ENCODE results near the gene EFS. TPM values are rescaled to one million over a fixed set of nuclear protein-coding genes. Genes with fewer than 3 reads are reported as not detected.

EFS gene
- polyA plus RNA-seq, 3 donors: not detected

DNA sequence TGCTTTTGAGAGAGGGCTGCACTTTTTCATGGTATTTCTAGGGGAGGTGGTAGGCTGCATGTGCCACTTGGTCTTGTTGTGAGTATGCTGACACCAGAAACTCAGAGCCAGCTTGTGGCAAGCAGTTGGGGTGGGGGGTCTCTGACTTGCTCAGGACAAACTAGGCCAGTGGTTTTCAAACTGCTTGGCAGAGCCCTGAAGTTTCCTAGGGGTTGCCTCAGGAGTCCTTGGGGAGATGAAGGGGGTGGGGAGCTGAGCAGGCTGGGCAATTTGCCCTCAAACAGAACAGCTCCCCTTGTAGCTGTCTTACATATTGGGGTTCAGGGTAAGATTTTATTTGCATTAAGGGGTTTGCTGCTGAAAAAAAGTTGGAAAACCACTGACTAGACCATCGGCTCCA lies 54.4 kb downstream of the EFS start:
- Histone ChIP-seq H3K9me3 (replicated peaks in 1 of 2; ENCODE audit: control insufficient read depth in 1 of 2, insufficient read depth in 1 of 2, low read length in 2 of 2) (no peaks in the 10 kb centered on the region), H3K36me3 (replicated peaks in 1 of 2; ENCODE audit: control insufficient read depth in 1 of 2, insufficient read depth in 2 of 2, low read length in 2 of 2) (peaks cover 24 to 46% of the 10 kb centered on the region in 2 donors), H3K9ac (ENCODE audit: insufficient read depth, low read length, poor library complexity, severe bottlenecking) (no peak overlapping the region), H3K27ac (ENCODE audit: low read depth in 1 of 2, low read length in 2 of 2) (no peak overlapping the region), H3K4me2 (replicated peaks; ENCODE audit: extremely low read depth, low read length, poor library complexity, severe bottlenecking) (no peak overlapping the region), H2AFZ (ENCODE audit: insufficient read depth, low read depth, low read length, poor library complexity, severe bottlenecking) (no peak overlapping the region), H3K27me3 (ENCODE audit: control insufficient read depth in 2 of 2, insufficient read depth in 2 of 2, low read length in 2 of 2) (no peaks in the 10 kb centered on the region), H3K4me3 (replicated peaks in 1 of 3; ENCODE audit: low read depth in 2 of 3, low read length in 3 of 3) (no peak overlapping the region), H3K79me2 (ENCODE audit: insufficient read depth, low read length) (peaks cover 50% of the 10 kb centered on the region), H3K4me1 (ENCODE audit: control insufficient read depth in 1 of 2, insufficient read depth in 2 of 2, low read length in 2 of 2) (peaks cover 22 to 35% of the 10 kb centered on the region in 2 donors), H4K20me1 (ENCODE audit: insufficient read depth, low read length) (no peaks in the 10 kb centered on the region)
- H3K36me3 Mint-ChIP-seq: peaks cover 22 to 36% of the 10 kb centered on the region in 2 donors
- no peak for DNase-seq
- intact Hi-C loops (cut with micrococcal nuclease): no loop called here
- WGBS (ENCODE audit: insufficient coverage): no CpG with 5 or more reads among the region's 1 CpG
- H3K4me3 Mint-ChIP-seq: no peak overlapping the region
- TF ChIP-seq, protein P1, sequence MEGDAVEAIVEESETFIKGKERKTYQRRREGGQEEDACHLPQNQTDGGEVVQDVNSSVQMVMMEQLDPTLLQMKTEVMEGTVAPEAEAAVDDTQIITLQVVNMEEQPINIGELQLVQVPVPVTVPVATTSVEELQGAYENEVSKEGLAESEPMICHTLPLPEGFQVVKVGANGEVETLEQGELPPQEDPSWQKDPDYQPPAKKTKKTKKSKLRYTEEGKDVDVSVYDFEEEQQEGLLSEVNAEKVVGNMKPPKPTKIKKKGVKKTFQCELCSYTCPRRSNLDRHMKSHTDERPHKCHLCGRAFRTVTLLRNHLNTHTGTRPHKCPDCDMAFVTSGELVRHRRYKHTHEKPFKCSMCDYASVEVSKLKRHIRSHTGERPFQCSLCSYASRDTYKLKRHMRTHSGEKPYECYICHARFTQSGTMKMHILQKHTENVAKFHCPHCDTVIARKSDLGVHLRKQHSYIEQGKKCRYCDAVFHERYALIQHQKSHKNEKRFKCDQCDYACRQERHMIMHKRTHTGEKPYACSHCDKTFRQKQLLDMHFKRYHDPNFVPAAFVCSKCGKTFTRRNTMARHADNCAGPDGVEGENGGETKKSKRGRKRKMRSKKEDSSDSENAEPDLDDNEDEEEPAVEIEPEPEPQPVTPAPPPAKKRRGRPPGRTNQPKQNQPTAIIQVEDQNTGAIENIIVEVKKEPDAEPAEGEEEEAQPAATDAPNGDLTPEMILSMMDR (IDR thresholded peaks at IDR 0.05): no peak
- H3K27ac Mint-ChIP-seq: peak overlapping the region in 1 of 7 donors; percentile 50
- H3K4me1 Mint-ChIP-seq: peaks cover 41% of the 10 kb centered on the region
- H3K27me3 Mint-ChIP-seq (ENCODE audit: low read depth in 3 of 3): peaks cover 0 to 1% (median 0%) of the 10 kb centered on the region in 3 donors
- no peaks in the 10 kb centered on the region for H3K9me3 Mint-ChIP-seq

DNA sequence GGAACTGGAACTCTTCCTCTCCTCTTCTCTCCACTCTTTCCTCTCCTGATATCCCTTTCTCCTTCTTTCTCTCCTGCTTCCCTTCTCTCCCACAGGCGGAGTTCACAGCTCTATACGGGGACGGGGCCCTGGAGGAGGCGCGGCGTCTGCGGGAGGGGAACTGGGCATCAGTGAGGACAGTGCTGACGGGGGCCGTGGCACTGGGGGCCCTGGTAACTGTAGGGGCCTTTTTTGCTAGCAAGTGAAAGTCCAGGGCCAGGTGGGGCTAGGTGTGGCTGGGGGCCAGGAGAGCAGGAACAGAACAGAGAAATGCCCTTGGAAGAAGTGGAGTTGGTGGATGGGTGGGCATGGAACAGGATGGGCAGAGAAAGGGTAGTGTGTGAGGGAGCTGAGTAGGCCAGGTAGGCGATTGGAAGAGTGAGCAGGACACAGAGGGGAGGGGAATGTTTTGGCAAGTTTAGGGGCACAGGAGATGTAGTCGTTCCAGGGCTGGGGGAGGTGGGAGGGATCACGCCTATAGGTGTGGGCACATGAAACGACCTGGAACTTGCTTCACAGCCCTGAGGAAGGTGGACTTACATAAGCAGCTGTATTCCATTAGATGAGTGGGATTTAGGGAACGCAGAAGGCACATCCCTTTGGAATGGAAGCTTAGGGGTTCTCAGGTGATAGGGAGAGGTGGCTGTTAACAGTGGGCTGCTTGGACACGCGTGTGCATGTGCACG lies 56.1 kb downstream of the EFS start:
- H3K27me3 ChIP-seq (ENCODE audit: control insufficient read depth in 2 of 2, insufficient read depth in 2 of 2, low read length in 2 of 2): no peaks in the 10 kb centered on the region
- Mint-ChIP-seq H3K36me3 (peaks cover 18 to 33% of the 10 kb centered on the region in 2 donors), H3K9me3 (no peaks in the 10 kb centered on the region), H3K4me1 (peaks cover 41% of the 10 kb centered on the region), H3K27ac (peak overlapping the region in 3 of 7 donors; percentile 21 to 41 (median 30)), H3K27me3 (ENCODE audit: low read depth in 3 of 3) (no peaks in the 10 kb centered on the region), H3K4me3 (no peak overlapping the region)
- intact Hi-C loops (cut with micrococcal nuclease): loop anchor here in 1 of 2 donors (10.0 kb wide), 1 partner anchor 724 kb away; the partner anchor contains the start of gene DAD1
- 96% methylated on average over 14 of the region's 17 CpGs for WGBS (ENCODE audit: insufficient coverage)
- H3K9ac ChIP-seq (ENCODE audit: insufficient read depth, low read length, poor library complexity, severe bottlenecking): no peak overlapping the region
- no peak overlapping the region for H3K4me3 ChIP-seq (replicated peaks in 1 of 3; ENCODE audit: low read depth in 2 of 3, low read length in 3 of 3)
- H3K79me2 ChIP-seq (ENCODE audit: insufficient read depth, low read length): peaks cover 50% of the 10 kb centered on the region
- H3K27ac ChIP-seq (ENCODE audit: low read depth in 1 of 2, low read length in 2 of 2): no peak overlapping the region
- TF ChIP-seq, protein P1 (IDR thresholded peaks at IDR 0.05): no peak
- no peaks in the 10 kb centered on the region for H4K20me1 ChIP-seq (ENCODE audit: insufficient read depth, low read length)
- peaks cover 22 to 37% of the 10 kb centered on the region in 2 donors for H3K4me1 ChIP-seq (ENCODE audit: control insufficient read depth in 1 of 2, insufficient read depth in 2 of 2, low read length in 2 of 2)
- DNase-seq: no peak
- no peaks in the 10 kb centered on the region for H3K9me3 ChIP-seq (replicated peaks in 1 of 2; ENCODE audit: control insufficient read depth in 1 of 2, insufficient read depth in 1 of 2, low read length in 2 of 2)
- peaks cover 24 to 42% of the 10 kb centered on the region in 2 donors for H3K36me3 ChIP-seq (replicated peaks in 1 of 2; ENCODE audit: control insufficient read depth in 1 of 2, insufficient read depth in 2 of 2, low read length in 2 of 2)
- H3K4me2 ChIP-seq (replicated peaks; ENCODE audit: extremely low read depth, low read length, poor library complexity, severe bottlenecking): no peak overlapping the region
- H2AFZ ChIP-seq (ENCODE audit: insufficient read depth, low read depth, low read length, poor library complexity, severe bottlenecking): no peak overlapping the region

Measured in CD14-positive monocyte (primary cell).